HG03520 (cell line): ENCODE results near the gene ROR1.
"Not testable (repeated sequence)": the region's sequence is repeated elsewhere in the genome, so short reads cannot be mapped to it uniquely, and the experiment has no call there.

Source experiments
- ATAC-seq: cut with Tn5 transposase; IDR thresholded peaks from one replicate; pipeline ENCODE4 v1.9.1; 2021; ENCODE audit warnings: mild to moderate bottlenecking, moderate library complexity; ENCODE audit not compliant: unreplicated experiment

The ROR1 gene

GRCh38 chr1:64197076-64197475, 423.3 kb downstream of the ROR1 start:
- no peak for ATAC-seq

DNA sequence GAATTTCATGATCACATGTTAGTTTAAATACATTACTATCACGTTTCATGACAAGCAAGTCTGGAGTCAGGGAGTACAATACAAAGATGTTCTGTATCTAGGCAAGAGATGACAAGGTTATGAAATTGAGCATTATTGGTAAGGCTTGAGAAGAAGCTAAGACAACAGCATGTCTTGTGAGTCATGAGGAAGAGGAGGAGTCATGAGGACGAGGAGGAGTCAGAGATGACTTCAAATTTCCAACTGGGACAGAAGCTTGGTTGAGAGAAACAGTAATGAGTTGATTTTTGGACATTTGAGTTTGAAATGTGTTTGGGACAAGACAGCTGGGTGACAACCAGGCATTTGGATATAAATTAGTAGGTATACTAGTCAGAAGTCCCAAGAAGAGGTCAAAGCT, 425.3 kb downstream of the ROR1 start:
- ATAC-seq, result no peak

DNA sequence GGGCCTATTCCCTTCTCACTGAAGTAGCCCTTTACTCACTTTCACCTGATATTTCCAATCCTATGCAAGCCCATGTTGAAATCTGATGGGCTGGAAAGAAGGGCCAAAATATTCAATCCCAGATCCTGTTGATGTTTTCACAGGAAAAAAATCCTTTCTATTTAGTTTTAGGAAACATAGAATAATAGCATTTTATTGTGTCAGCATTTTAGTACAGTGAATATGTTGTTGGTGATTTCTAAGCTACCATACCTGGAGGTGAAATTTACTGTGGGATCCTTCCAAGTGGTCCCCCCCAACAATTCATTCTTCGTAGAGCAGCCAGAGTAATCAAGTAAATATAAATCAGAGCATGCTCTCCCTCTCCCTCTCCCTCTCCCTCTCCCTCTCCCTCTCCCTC, 426.2 kb downstream of the ROR1 start:
- no peak for ATAC-seq

DNA sequence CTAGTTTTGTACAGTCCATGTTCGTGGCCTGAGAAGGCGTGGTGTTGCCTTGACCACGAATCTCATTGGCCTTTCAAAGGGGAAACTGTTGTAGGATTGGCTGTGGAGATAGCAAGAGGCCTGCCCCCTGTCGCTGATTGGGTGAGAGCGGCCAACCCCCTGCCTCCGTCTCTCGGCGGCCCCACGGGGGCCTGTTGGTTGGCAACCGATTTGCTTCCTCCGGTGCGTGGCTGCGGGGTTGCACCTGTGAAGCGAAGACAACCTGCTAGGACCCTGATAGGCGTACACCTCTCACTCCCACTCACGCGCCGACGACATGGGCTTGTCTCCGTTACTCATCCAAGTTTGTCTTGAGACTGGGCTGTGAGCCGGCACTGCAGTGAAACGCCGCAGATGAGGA, 429.6 kb downstream of the ROR1 start, which contains the start of gene UBE2U:
Gene UBE2U, plus strand, starts transcription at position 204 of the 400 bp plus-strand sequence. CDS start 428 bp downstream, outside the sequence.
- no peak for ATAC-seq

DNA sequence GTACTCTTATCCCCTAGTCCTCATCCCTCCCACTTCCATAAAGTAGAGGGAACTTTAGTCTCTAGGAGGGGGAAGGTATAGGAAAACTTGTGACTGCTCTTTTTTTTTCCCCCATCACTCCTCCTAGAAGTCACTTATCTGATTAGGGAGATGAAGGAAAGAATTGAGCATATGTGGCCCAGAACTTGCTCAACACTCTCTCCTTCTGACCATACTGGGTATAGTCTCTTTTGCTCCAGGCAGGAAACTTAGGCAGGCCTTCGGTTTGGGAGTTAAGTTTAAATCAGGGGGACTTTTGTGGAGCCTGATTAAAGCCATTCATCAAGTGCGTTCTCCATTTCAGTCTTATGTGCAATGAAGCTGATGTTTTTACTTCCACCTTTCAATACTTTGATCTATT, 435.4 kb downstream of the ROR1 start:
- ATAC-seq, result no peak

- no peak for ATAC-seq
These were observed 438.2 kb downstream of the ROR1 start for GRCh38 chr1:64212031-64212430.

DNA sequence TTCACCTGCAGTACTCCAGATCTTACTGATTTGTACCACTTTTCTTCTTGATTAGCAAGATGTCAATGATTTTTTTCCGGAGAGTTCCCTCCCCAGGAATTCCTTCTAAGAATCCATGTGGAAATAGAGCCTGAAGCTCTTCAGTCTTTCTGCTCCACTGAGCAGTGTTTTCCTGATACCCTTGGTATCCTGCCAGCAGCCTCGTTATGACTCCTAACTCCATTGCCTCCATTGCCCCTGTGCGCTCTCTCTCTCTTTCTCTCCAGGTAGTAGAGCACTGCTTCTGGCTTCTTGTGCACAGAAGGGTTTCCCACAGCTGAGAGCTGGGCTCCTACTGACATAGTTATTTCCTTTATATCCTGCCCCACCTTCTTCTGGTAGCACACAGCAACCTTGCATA, 441.8 kb downstream of the ROR1 start:
- ATAC-seq, result no peak

DNA sequence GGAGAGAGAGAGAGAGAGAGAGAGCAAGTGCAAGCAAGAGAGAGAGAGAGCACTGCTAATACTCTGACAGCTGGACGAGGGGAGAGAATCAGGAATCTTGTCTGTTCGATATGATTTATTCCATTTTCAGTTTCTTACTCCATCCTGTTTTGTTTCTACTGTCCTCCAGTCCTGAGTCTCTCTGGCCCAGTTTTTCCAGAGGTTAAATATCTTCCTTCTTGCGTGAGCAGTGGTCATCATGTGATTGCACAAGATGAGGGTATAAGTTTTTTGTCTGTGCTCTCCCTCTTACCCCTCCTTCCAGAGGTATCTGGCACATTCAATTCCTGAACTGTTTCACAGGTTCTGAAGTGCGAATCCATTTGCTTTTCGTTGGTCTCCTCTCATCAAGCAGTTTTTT, 446.4 kb downstream of the ROR1 start:
- no peak for ATAC-seq

DNA sequence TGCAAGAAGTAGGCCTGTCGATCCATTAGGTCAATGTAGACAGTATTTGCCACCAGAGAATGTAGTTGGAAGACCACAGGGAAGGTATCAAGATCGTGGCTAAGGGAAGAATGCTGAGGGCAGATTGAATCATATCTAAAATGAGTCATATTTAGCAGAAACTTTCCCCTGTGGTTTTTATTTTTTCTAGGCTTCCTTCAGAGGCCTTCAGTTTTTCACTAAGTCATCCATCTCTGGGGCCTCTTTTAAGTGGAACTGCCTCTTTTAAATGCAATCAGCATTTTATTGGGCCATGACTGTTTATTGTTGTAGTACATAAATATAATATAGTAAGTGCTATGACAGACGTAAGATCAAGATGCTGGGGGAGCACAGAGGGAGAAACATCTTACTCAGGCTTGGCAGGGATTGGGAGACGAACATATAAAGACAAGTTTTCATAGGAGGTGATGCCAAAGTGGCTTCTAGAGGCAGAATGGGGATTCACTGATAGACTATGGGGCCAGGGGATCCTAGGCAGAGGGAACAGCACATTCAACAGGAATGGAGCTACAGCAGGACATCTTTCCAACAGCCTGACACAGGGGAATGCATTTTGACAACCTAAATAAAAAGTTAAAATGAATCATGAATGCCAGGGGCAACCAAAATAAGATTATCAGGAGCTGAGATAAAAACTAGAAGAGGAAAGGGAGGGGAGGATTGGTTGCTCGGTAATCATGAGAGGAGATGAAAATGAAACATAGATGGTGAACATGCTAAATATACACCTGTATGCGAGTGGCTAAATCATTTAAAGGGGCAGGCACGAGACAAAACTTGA, 449.7 kb downstream of the ROR1 start:
- ATAC-seq, result peak; percentile 56

DNA sequence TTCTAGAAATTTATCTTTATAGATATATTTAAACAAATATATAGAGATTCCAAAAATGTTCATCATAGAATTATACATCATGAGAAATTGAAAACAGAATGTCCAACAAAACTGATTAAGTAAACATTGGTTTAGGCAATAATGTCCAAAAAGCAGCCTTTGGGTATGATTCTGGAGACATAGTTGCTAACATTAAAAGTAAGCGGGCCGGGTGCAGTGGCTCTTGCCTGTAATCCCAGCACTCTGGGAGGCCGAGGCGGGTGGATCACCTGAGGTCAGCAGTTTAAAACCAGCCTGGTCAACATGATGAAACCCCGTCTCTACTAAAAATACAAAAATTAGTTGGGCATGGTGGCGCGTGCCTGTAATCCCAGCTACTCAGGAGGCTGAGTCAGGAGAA, 450.4 kb downstream of the ROR1 start:
- not testable (repeated sequence) for ATAC-seq

- ATAC-seq, result no peak
These were observed 454.5 kb downstream of the ROR1 start for GRCh38 chr1:64228167-64228957.

DNA sequence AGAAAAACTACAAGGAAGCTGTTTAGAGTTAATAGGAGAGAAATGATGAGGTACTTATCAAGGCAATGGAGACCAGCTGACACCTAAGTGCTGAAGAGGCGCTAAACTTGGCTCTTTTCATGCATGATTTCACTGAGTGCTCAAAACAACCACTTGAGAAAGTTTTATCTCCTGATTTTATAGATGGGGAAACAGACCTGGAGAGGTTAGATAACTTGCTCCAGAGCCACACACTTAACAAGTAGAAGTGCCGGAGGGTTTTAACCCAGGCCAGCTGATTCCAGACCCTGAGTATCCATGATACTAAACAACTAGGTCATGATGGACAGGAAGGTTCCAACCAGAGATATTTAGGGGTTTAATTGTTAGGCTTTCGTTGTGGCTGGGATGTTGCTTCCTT, 455.5 kb downstream of the ROR1 start:
- no peak for ATAC-seq
